Measurements from ENCODE around the gene DLD.

The DLD gene

DNA sequence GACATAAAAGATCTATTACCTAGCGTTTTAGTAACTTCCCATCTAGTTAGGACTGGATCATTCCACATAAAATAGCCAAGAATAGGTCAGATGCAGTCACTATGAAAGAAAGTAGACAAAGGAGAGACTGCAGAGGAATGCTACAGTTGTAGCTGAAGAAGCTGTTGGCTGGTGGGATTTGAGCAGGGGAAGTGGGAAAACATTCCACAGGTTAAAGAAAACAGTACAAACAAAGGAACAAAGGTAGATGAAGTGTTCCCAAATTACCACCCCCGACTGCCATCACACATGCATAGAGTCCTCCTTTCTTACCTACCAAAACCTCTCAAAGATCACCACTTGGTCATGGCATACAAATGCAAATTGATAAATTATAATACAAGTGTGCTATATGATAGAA lies 41.8 kb downstream of the DLD start:
- no peak for TF ChIP-seq CTCF (IDR thresholded peaks at IDR 0.05; ENCODE audit: borderline replicate concordance, insufficient read depth, low read depth, low read length)

GRCh38 chr7:107933386-107934013 lies 42.5 kb downstream of the DLD start:
- TF ChIP-seq CTCF (IDR thresholded peaks at IDR 0.05; ENCODE audit: borderline replicate concordance, insufficient read depth, low read depth, low read length), result no peak
- H3K4me3 ChIP-seq (ENCODE audit: low read depth, low read length), result no peak overlapping the region

More for the DNA sequence above, 41.8 kb downstream of the DLD start:
- no peak overlapping the region for H3K4me3 ChIP-seq (ENCODE audit: low read depth, low read length)

DNA sequence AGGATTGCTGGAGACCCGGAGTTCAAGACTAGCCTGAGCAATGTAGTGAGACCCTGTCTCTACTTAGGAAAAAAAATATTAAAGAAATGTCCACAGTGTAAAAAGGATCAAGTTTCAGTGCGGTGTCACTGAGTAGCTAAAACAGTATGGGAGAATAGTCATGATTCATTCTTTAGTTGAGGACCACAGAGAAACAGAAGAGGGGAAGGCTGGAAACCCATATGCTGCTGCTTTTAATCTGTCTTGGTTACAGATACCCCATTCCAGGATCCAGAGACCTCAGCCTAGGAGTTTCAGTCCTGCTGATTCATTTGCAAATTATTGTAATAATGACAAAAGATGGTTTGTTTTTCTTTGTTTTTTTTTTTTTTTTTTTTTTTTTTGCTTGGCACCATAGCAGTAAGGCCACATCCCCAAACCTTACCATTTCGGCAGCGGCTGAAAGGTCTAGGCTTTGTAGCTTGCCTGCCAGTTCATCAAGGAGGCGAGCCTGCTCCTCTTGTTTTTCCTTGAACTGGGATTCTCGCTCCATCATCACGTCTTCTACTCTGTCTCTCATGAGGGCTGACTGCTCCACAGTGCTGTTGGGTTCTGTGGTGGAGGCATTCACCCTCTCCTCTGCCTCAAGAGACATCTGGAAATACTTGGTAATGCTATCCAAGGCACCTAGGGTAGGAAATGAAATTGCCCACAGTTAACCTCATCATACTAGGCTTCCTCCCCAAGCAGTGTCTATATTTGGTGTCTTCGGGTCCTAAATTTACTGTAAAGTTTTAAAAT lies 44.2 kb downstream of the DLD start:
- H3K4me3 ChIP-seq (ENCODE audit: low read depth, low read length), result no peak overlapping the region
- no peak for TF ChIP-seq CTCF (IDR thresholded peaks at IDR 0.05; ENCODE audit: borderline replicate concordance, insufficient read depth, low read depth, low read length)

DNA sequence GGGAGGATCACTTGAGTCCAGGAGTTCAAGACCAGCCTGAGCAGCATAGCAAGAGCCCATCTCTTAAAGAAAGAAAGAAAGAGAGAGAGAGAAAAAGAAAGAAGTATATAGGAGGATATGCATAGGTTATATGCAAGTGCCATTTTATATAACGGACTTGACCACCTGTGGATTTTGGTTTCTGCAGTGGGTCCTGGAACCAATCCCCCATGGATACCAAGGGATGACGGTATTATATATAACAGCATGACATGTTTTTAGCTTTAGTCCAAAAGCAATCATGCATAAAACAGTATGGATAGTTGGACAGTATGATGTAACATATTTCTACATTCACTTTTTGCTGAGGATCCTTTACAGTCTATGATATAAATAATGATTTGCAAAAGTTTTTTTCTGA lies 45.3 kb downstream of the DLD start:
- no peak for TF ChIP-seq CTCF (IDR thresholded peaks at IDR 0.05; ENCODE audit: borderline replicate concordance, insufficient read depth, low read depth, low read length)
- no peak overlapping the region for H3K4me3 ChIP-seq (ENCODE audit: low read depth, low read length)

DNA sequence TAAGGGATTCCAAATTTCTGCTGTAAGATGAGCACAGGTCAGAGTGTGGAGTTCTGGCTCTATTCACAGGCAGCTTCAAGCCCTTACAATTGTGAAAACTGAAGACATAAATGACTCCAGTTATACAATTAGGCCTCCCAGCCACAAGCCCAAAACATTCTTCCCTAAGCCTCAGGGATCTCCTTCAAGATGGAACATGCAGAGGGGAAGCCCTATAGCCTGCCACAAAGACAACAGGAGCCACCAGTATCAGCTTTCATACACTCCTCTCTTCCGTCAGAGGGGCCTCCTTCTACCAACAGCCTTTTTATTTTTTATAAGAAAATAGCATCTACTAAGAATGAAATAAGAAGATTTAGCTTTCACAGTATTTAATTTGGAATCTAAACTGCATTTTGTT lies 46.5 kb downstream of the DLD start:
- TF ChIP-seq CTCF (IDR thresholded peaks at IDR 0.05; ENCODE audit: borderline replicate concordance, insufficient read depth, low read depth, low read length), result no peak
- H3K4me3 ChIP-seq (ENCODE audit: low read depth, low read length), result no peak overlapping the region

- no peak for TF ChIP-seq CTCF (IDR thresholded peaks at IDR 0.05; ENCODE audit: borderline replicate concordance, insufficient read depth, low read depth, low read length)
- H3K4me3 ChIP-seq (ENCODE audit: low read depth, low read length), result no peak overlapping the region
These were observed 47.7 kb downstream of the DLD start for GRCh38 chr7:107938456-107939250.

All from GM12875 (cell line).